K562 (cell line): ENCODE results near the gene TUBA1B. TPM values are rescaled to one million over a fixed set of nuclear protein-coding genes. Genes with fewer than 3 reads are reported as not detected.

ENCODE experiments used
- ATAC-seq: fragments of 200-7000 bp; cut with Tn5 transposase; 3 replicates; pipeline ENCODE4 v1.9.1; 2020; ENCODE audit warnings: moderate library complexity
- BruUV-seq: library from RNA; stranded (reverse); fragments of 400-500 nt; replicated peaks from 2 replicates; lab custom pipeline; 2021; lab: Mats Ljungman, UMichigan
- CTCF ChIA-PET: fragments of 300-600 bp; formaldehyde crosslinking; extraction: SDS; loops from one replicate; lab custom pipeline; 2021; ENCODE audit warnings: low intra/inter-chr PET ratio; lab: Yijun Ruan, JAX
- POLR2A ChIA-PET: fragments of 300-600, 350-650 bp; sonication (Branson Sonifier 250); formaldehyde crosslinking; extraction: SDS; loops from one replicate; lab custom pipeline; 2021; ENCODE audit warnings: antibody characterized with exemption, inconsistent platforms; lab: Yijun Ruan, JAX
- DNase-seq, 4 experiments: peaks; one replicate each; pipeline versions ENCODE4 v3.0.0 to v3.0.0-alpha.2; 2011 to 2018; ENCODE audit warnings: low spot score in 3 of 4, mixed read lengths in 3 of 4; ENCODE audit errors: extremely low read depth in 1 of 4
- FAIRE-seq: peaks from 2 replicates; lab custom pipeline; 2011; peaks lifted over from hg19 to GRCh38; lab: Jason Lieb, UNC
- H2AFZ ChIP-seq: 2 replicates; pipeline ENCODE4 v1.6.0; 2011; ENCODE audit warnings: low read depth, low read length, control low read depth, inconsistent platforms
- H3K27ac ChIP-seq: fragments of 200-600 bp; 3 replicates; pipeline ENCODE4 v1.8.0; 2011; ENCODE audit warnings: low read depth, mild to moderate bottlenecking, control low read depth, inconsistent platforms, low read length, moderate library complexity, mixed read lengths; ENCODE audit errors: extremely low read depth
- H3K27me3 ChIP-seq, 2 experiments: fragments of 300-600 bp in 1 of 2; 2 replicates in 1 of 2; 3 replicates in 1 of 2; pipeline versions ENCODE4 v1.6.0 to v1.8.0; 2011; ENCODE audit warnings: inconsistent platforms in 2 of 2, low read length in 2 of 2, mild to moderate bottlenecking in 1 of 2, mixed read lengths in 1 of 2, moderate library complexity in 1 of 2; ENCODE audit not compliant: control insufficient read depth in 2 of 2, insufficient read depth in 2 of 2
- H3K36me3 ChIP-seq: fragments of 300-600 bp; 3 replicates; pipeline ENCODE4 v1.8.0; 2011; ENCODE audit warnings: mild to moderate bottlenecking, low read length, inconsistent platforms; ENCODE audit not compliant: control insufficient read depth, insufficient read depth
- H3K4me1 ChIP-seq, 2 experiments: fragments of 200-600 bp in 1 of 2; replicated peaks in 1 of 2; 2 replicates in 1 of 2; 3 replicates in 1 of 2; pipeline versions ENCODE4 v1.5.1 to v1.8.0; 2011; ENCODE audit warnings: inconsistent platforms in 2 of 2, low read length in 2 of 2, mild to moderate bottlenecking in 1 of 2, mixed read lengths in 1 of 2, moderate library complexity in 1 of 2; ENCODE audit not compliant: control insufficient read depth in 2 of 2, insufficient read depth in 2 of 2
- H3K4me2 ChIP-seq: 2 replicates; pipeline ENCODE4 v1.6.1; 2011; ENCODE audit warnings: low read length, control low read depth, inconsistent platforms, mixed read lengths; ENCODE audit not compliant: insufficient read depth
- H3K4me3 ChIP-seq: fragments of 200-600 bp; sonication (generic), shearing (Covaris generic); 2 replicates; pipeline ENCODE4 v1.5.1; 2016; ENCODE audit warnings: control low read depth, inconsistent platforms
- H3K79me2 ChIP-seq: fragments of 200-600 bp; 3 replicates; pipeline ENCODE4 v1.8.0; 2011; ENCODE audit warnings: low read length, inconsistent platforms; ENCODE audit not compliant: control insufficient read depth, insufficient read depth
- H3K9ac ChIP-seq, 2 experiments: 2 replicates each; pipeline versions ENCODE4 v1.6.0 to v1.6.1; 2011; ENCODE audit warnings: low read depth in 2 of 2, low read length in 2 of 2, control low read depth in 1 of 2, inconsistent platforms in 1 of 2, mild to moderate bottlenecking in 1 of 2, mixed read lengths in 1 of 2; ENCODE audit not compliant: insufficient read depth in 1 of 2
- H3K9me1 ChIP-seq: one replicate; pipeline ENCODE4 v1.6.0; 2011; ENCODE audit warnings: inconsistent platforms, mild to moderate bottlenecking, low read length, moderate library complexity; ENCODE audit not compliant: control insufficient read depth, insufficient read depth
- H3K9me3 ChIP-seq: replicated peaks from 2 replicates; pipeline ENCODE4 v1.5.1; 2011; ENCODE audit warnings: low read depth, low read length, inconsistent platforms; ENCODE audit not compliant: control insufficient read depth, insufficient read depth
- H4K20me1 ChIP-seq: replicated peaks from 2 replicates; pipeline ENCODE4 v1.6.1; 2011; ENCODE audit warnings: low read length, inconsistent platforms, mixed read lengths; ENCODE audit not compliant: control insufficient read depth, insufficient read depth
- BCOR ChIP-seq: fragments of 450-650 bp; IDR thresholded peaks from 2 replicates; pipeline ENCODE4 v1.6.1; 2016
- CBFB ChIP-seq: sonication (generic); formaldehyde crosslinking; IDR thresholded peaks from 2 replicates; pipeline ENCODE4 v1.4.0; 2020; ENCODE audit warnings: mild to moderate bottlenecking, missing genetic modification reagents
- FIP1L1 ChIP-seq: fragments of 200-400 bp; formaldehyde crosslinking; IDR thresholded peaks from 2 replicates; pipeline ENCODE4 v1.6.1; 2018; ENCODE audit warnings: mild to moderate bottlenecking, low read depth, low read length; ENCODE audit not compliant: poor library complexity, severe bottlenecking
- GATAD2B ChIP-seq: fragments of 450-650 bp; IDR thresholded peaks from 2 replicates; pipeline ENCODE4 v1.6.1; 2017; ENCODE audit warnings: mild to moderate bottlenecking, borderline replicate concordance
- HDAC1 ChIP-seq, 2 experiments: fragments of 450-650 bp; IDR thresholded peaks; 2 replicates each; pipeline ENCODE4 v1.6.1; 2016 to 2017; ENCODE audit warnings: inconsistent platforms in 1 of 2, mild to moderate bottlenecking in 1 of 2, moderate library complexity in 1 of 2
- LEF1 ChIP-seq: fragments of 450-650 bp; IDR thresholded peaks from 2 replicates; pipeline ENCODE4 v1.6.1; 2016; ENCODE audit warnings: mild to moderate bottlenecking
- NR2C1 ChIP-seq, 2 experiments: fragments of 450-650 bp; IDR thresholded peaks; 2 replicates each; pipeline ENCODE4 v1.6.1; 2017; ENCODE audit warnings: mild to moderate bottlenecking in 2 of 2, antibody characterized with exemption in 1 of 2, inconsistent platforms in 1 of 2, missing compliant biosample characterization in 1 of 2, missing genetic modification characterization in 1 of 2
- RBM25 ChIP-seq: fragments of 200-400 bp; formaldehyde crosslinking; IDR thresholded peaks from 2 replicates; pipeline ENCODE4 v1.6.1; 2018; ENCODE audit warnings: low read length, low read depth, moderate library complexity; ENCODE audit not compliant: severe bottlenecking
- SP2 ChIP-seq: IDR thresholded peaks from 2 replicates; pipeline ENCODE4 v1.6.1; 2011; ENCODE audit warnings: mild to moderate bottlenecking, low read depth, low read length, moderate library complexity; ENCODE audit not compliant: poor library complexity, severe bottlenecking; ENCODE audit errors: extremely low read depth
- TCF7L2 ChIP-seq: fragments of 150-350 bp; IDR thresholded peaks from 2 replicates; pipeline ENCODE4 v1.6.1; 2016; ENCODE audit warnings: low read depth, mild to moderate bottlenecking, low read length, moderate library complexity
- ZEB2 ChIP-seq: fragments of 450-650 bp; IDR thresholded peaks from 2 replicates; pipeline ENCODE4 v1.6.1; 2016
- ZKSCAN1 ChIP-seq: fragments of 150-350 bp; IDR thresholded peaks from 2 replicates; pipeline ENCODE4 v1.6.1; 2016; ENCODE audit warnings: low read depth, low read length
- ZNF77 ChIP-seq: fragments of 250-450 bp; sonication (Bioruptor Pico); IDR thresholded peaks from 2 replicates; pipeline ENCODE4 v1.5.0; 2020
- WGBS: fragments of 100-300 bp; shearing (Covaris generic); methylation state at CpG from one replicate; pipeline ENCODE4 v1.1.6; 2016; ENCODE audit warnings: low coverage, mixed read lengths; ENCODE audit not compliant: insufficient coverage; ENCODE audit errors: missing lambda C conversion rate; 5-methylcytosine and 5-hydroxymethylcytosine counted together
- in situ Hi-C: fragments of 300-500 bp; cut with MboI; formaldehyde crosslinking; loops from 4 replicates; pipeline ENCODE4 v1.15.0; 2018; ENCODE audit warnings: inconsistent platforms, mixed read lengths
- intact Hi-C: fragments of 100-400 bp; cut with micrococcal nuclease; formaldehyde crosslinking; loops from 2 replicates; pipeline ENCODE4 v1.14.2; 2022
- polyA plus RNA-seq, 8 experiments: library from polyadenylated mRNA; depleted of rRNA in 4 of 8; stranded (reverse) in 5 of 8; unstranded in 3 of 8; fragments of >200 nt; fragmentation: Nextera tagmentation in 2 of 8; fragmentation: Illumina TruSeq in 1 of 8; extraction: Ambion mirVana in 2 of 8; extraction: Trizol in 1 of 8; gene quantifications; 2 replicates each; pipeline versions ENCODE4 v1.2.1 to v1.2.3, GENCODE V29; 2011 to 2014; ENCODE audit warnings: inconsistent platforms in 1 of 8, missing spikeins in 1 of 8
- total RNA-seq, 7 experiments: library from RNA; depleted of rRNA in 6 of 7; stranded (reverse); fragments of >200 nt in 6 of 7; fragmentation: Illumina TruSeq in 2 of 7; extraction: Trizol in 2 of 7; gene quantifications; 2 replicates each; pipeline versions ENCODE4 v1.2.1 to v1.2.3, GENCODE V29; 2011 to 2021; ENCODE audit warnings: low replicate concordance in 1 of 7
- TF ChIP-seq, protein P1 (sequence below): fragments of 450-650 bp; IDR thresholded peaks from 2 replicates; pipeline ENCODE4 v1.6.1; 2017; ENCODE audit warnings: antibody characterized with exemption, mild to moderate bottlenecking
- TF ChIP-seq, protein P2 (sequence below), 2 experiments: IDR thresholded peaks; 2 replicates each; pipeline ENCODE4 v1.6.1; 2011; ENCODE audit warnings: borderline replicate concordance in 1 of 2, control low read depth in 1 of 2, low read depth in 1 of 2, low read length in 1 of 2, mild to moderate bottlenecking in 1 of 2, mixed read lengths in 1 of 2, moderate library complexity in 1 of 2; ENCODE audit not compliant: insufficient read depth in 1 of 2, insufficient read length in 1 of 2, poor library complexity in 1 of 2, severe bottlenecking in 1 of 2; ENCODE audit errors: extremely low read depth in 1 of 2

The TUBA1B gene
- total and polyA plus RNA-seq, 9 of the 15 experiments (the other 6 are each of a cell fraction or from before 2014, with no cell fraction given), result 2,189 to 4,624 (median 2,628) TPM

DNA sequence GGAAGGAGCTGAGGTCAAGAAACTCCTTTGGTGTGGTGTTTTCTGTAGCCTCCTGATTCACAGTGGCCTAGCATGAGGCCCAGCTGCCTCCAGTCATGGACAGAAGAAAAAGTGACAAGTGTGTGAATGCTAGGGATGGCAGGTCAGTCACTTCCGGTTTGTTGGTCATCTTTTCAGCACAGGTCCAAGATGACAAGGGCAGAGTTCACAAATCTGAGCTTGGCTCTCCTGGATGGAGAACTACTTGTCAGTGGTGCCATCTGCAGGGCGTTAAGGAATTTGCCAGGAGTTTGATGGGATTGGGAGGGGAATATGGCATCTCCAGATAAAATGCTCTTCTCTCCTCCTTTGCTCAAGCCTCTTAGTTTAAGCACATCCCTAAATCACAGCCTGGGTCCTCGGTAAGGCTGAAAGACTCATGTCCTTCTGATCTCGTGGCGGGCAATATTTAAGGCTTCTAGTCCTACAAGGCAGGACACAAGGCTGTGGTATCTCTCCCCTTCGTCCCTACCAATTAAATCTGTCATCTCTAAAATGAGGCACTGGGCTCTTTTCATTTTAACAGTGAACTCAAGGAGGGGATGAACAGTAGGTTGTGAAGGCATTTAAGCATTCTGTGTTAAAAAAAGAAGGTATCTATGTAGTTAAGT is 10.0 kb downstream of the TUBA1B start (continued):
- TF ChIP-seq ZNF77, result no peak
- peak in 1 of 2 experiments; percentile 61; a peak in 1 of 4 replicates for TF ChIP-seq HDAC1 (IDR thresholded peaks at IDR 0.05)
- no peak for TF ChIP-seq FIP1L1
- no peak for TF ChIP-seq CBFB
- TF ChIP-seq SP2, result no peak
- no peak for TF ChIP-seq GATAD2B
- TF ChIP-seq NR2C1 (IDR thresholded peaks at IDR 0.05), result peak; percentile 72
- TF ChIP-seq NR2C1 (tag; IDR thresholded peaks at IDR 0.05), result peak; percentile 88
- TF ChIP-seq, all 486 proteins: peak for 18

DNA sequence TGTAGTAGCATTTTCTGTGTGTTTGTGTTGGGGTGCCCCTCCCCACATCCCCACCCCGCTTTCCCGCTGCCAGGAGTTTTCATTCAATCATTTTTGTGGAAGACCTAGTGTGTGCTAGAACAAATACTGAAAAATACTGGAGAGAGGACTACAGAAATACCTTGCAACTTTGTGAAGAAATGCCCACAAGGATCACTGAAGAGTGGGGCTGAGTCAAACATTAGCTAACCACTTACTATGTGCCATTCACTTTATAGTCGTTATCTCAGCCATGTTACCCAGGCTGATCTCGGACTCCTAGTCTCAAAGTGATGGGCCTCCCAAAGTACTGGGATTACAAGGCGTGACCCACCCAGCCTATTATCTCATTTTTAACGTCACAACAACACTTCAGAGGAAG is 20.0 kb downstream of the TUBA1B start:
- ChIA-PET CTCF (interaction anchor here (0.7 kb wide), 2 partner anchors 47 to 172 kb away, joined by 3 to 4 read pairs; no protein-coding TSS in a partner anchor), POLR2A (interaction anchor here (0.6 to 10.9 kb wide), 12 partner anchors 8 to 155 kb away, joined by 3 to 112 read pairs (median 8); partner anchors contain the start of genes DHH and TUBA1B)
- H2AFZ ChIP-seq, result peak overlapping the region; percentile 92
- peaks cover 38% of the 10 kb centered on the region for H3K79me2 ChIP-seq
- peak overlapping the region; percentile 82 for H3K4me2 ChIP-seq
- peak; percentile 19 for FAIRE-seq
- WGBS, result 23% methylated on average over 6 of the region's 6 CpGs
- ATAC-seq, result no peak
- peak overlapping the region; percentile 76 to 82; a peak in 2 of 4 replicates for H3K9ac ChIP-seq
- H3K27ac ChIP-seq, result peak overlapping the region; percentile 61
- peak overlapping the region; percentile 81 for H3K4me3 ChIP-seq
- H3K27me3 ChIP-seq, result no peaks in the 10 kb centered on the region
- H3K9me3 ChIP-seq, result peaks cover 4% of the 10 kb centered on the region
- peaks cover 16% of the 10 kb centered on the region; the same call in 2 of the 3 replicates for H3K36me3 ChIP-seq
- in situ Hi-C loops, result no loop called here
- DNase-seq, result no peak
- intact Hi-C loops, result loop anchor here (2.0 kb wide), 1 partner anchor 20 kb away; the partner anchor contains the start of gene TUBA1B
- BruUV-seq, result no TSS peak
- H3K9me1 ChIP-seq, result peaks cover 4% of the 10 kb centered on the region
- H3K4me1 ChIP-seq, result peaks cover 15 to 26% of the 10 kb centered on the region in 2 experiments; a peak in 4 of 5 replicates
- H4K20me1 ChIP-seq, result no peaks in the 10 kb centered on the region; the same call in 1 of the 2 replicates
- 0 out of 2 replicates have a peak, but pooled peaks have one; percentile 31 for TF ChIP-seq LEF1
- no peak for TF ChIP-seq TCF7L2
- TF ChIP-seq, protein P1, sequence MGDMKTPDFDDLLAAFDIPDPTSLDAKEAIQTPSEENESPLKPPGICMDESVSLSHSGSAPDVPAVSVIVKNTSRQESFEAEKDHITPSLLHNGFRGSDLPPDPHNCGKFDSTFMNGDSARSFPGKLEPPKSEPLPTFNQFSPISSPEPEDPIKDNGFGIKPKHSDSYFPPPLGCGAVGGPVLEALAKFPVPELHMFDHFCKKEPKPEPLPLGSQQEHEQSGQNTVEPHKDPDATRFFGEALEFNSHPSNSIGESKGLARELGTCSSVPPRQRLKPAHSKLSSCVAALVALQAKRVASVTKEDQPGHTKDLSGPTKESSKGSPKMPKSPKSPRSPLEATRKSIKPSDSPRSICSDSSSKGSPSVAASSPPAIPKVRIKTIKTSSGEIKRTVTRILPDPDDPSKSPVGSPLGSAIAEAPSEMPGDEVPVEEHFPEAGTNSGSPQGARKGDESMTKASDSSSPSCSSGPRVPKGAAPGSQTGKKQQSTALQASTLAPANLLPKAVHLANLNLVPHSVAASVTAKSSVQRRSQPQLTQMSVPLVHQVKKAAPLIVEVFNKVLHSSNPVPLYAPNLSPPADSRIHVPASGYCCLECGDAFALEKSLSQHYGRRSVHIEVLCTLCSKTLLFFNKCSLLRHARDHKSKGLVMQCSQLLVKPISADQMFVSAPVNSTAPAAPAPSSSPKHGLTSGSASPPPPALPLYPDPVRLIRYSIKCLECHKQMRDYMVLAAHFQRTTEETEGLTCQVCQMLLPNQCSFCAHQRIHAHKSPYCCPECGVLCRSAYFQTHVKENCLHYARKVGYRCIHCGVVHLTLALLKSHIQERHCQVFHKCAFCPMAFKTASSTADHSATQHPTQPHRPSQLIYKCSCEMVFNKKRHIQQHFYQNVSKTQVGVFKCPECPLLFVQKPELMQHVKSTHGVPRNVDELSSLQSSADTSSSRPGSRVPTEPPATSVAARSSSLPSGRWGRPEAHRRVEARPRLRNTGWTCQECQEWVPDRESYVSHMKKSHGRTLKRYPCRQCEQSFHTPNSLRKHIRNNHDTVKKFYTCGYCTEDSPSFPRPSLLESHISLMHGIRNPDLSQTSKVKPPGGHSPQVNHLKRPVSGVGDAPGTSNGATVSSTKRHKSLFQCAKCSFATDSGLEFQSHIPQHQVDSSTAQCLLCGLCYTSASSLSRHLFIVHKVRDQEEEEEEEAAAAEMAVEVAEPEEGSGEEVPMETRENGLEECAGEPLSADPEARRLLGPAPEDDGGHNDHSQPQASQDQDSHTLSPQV, result peak; percentile 42
- TF ChIP-seq, protein P2, sequence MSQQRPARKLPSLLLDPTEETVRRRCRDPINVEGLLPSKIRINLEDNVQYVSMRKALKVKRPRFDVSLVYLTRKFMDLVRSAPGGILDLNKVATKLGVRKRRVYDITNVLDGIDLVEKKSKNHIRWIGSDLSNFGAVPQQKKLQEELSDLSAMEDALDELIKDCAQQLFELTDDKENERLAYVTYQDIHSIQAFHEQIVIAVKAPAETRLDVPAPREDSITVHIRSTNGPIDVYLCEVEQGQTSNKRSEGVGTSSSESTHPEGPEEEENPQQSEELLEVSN (IDR thresholded peaks at IDR 0.05; ENCODE audit: borderline replicate concordance in 1 of 2, extremely low read depth in 1 of 2, insufficient read depth in 1 of 2, insufficient read length in 1 of 2, low read depth in 1 of 2, low read length in 1 of 2, poor library complexity in 1 of 2, severe bottlenecking in 1 of 2), result peak in 1 of 2 experiments; percentile 1
- peak; percentile 50 for TF ChIP-seq RBM25
- peak; percentile 57; the same call in 1 of the 2 replicates for TF ChIP-seq ZKSCAN1
- no peak for TF ChIP-seq ZEB2
- TF ChIP-seq BCOR, result peak; percentile 57
